ENCODE measurements around the gene CENPT.
A peak's percentile ranks its signal among the peaks of the same experiment; 100 is the strongest.

Gene CENPT

DNA sequence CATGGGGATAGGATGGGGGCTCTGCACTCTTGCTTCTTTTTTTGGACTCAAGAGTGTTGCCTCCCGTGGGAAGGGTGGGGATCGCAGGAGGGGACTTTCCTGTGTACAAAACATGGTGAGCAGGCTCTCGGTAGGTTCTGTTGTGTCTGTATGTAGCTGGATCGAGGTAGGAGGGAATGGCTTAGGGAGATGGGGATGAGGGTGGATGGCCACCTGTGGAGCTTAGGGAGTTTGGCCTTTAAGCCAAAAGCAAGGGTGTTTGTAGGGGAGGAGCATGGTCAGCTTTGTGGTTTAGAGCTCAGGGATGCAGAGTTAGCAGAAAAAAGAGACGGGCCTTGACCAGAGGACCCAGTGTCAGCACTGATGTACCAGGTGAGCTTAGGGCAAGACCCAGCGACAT lies 14.4 kb upstream of the CENPT start:
- H3K27me3 ChIP-seq (ENCODE audit: control insufficient read depth, insufficient read depth, low read length): no peaks in the 10 kb centered on the region
- H3K4me2 ChIP-seq (ENCODE audit: low read length): no peak overlapping the region
- no peak overlapping the region for H3K27ac ChIP-seq
- no peak overlapping the region for H3K9ac ChIP-seq
- H3K36me3 ChIP-seq (ENCODE audit: control insufficient read depth, insufficient read depth, low read length): no peaks in the 10 kb centered on the region
- peaks cover 6% of the 10 kb centered on the region for H3K4me1 ChIP-seq
- H2AFZ ChIP-seq: no peak overlapping the region
- H3K4me3 ChIP-seq (ENCODE audit: low read depth, low read length): no peak overlapping the region
- TF ChIP-seq CTCF (IDR thresholded peaks at IDR 0.05): no peak
- no peaks in the 10 kb centered on the region for H3K9me3 ChIP-seq (ENCODE audit: control insufficient read depth, low read length)
- peaks cover 34% of the 10 kb centered on the region for H3K79me2 ChIP-seq

- Histone ChIP-seq H3K27me3 (ENCODE audit: control insufficient read depth, insufficient read depth, low read length) (no peaks in the 10 kb centered on the region), H3K9me3 (ENCODE audit: control insufficient read depth, low read length) (no peaks in the 10 kb centered on the region), H3K4me3 (ENCODE audit: low read depth, low read length) (no peak overlapping the region), H3K79me2 (peaks cover 42% of the 10 kb centered on the region), H3K27ac (no peak overlapping the region), H2AFZ (no peak overlapping the region), H3K9ac (no peak overlapping the region), H3K4me1 (peaks cover 9% of the 10 kb centered on the region), H3K36me3 (ENCODE audit: control insufficient read depth, insufficient read depth, low read length) (no peaks in the 10 kb centered on the region), H3K4me2 (ENCODE audit: low read length) (no peak overlapping the region)
- TF ChIP-seq CTCF (IDR thresholded peaks at IDR 0.05): no peak
Observed at GRCh38 chr16:67860589-67861398, 13.3 kb upstream of the CENPT start.

DNA sequence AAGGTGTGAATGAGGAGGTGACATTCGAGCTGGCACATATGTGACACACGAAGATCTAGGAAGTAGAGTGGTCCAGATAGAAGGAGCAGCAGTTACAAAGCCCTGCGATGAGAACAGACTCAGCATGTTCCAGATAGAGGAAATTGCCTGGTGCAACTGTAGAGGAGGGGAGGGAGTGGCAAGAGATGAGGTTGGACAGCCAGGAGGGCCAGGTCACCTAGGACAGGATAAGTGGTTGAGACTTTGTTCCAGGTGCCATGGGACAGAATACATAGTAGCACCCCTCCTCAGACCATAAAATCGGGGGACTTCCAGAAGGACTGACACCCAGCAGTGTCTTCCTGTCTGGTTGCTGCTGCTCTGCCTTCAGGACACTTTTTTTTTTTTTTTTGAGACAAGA lies 11.0 kb upstream of the CENPT start:
- H2AFZ ChIP-seq: no peak overlapping the region
- no peak for TF ChIP-seq CTCF (IDR thresholded peaks at IDR 0.05)
- no peaks in the 10 kb centered on the region for H3K36me3 ChIP-seq (ENCODE audit: control insufficient read depth, insufficient read depth, low read length)
- H3K9ac ChIP-seq: no peak overlapping the region
- no peak overlapping the region for H3K4me3 ChIP-seq (ENCODE audit: low read depth, low read length)
- H3K4me1 ChIP-seq: peaks cover 14% of the 10 kb centered on the region
- H3K9me3 ChIP-seq (ENCODE audit: control insufficient read depth, low read length): no peaks in the 10 kb centered on the region
- H3K79me2 ChIP-seq: peaks cover 63% of the 10 kb centered on the region
- peak overlapping the region; percentile 62 for H3K27ac ChIP-seq
- H3K4me2 ChIP-seq (ENCODE audit: low read length): no peak overlapping the region
- no peaks in the 10 kb centered on the region for H3K27me3 ChIP-seq (ENCODE audit: control insufficient read depth, insufficient read depth, low read length)

DNA sequence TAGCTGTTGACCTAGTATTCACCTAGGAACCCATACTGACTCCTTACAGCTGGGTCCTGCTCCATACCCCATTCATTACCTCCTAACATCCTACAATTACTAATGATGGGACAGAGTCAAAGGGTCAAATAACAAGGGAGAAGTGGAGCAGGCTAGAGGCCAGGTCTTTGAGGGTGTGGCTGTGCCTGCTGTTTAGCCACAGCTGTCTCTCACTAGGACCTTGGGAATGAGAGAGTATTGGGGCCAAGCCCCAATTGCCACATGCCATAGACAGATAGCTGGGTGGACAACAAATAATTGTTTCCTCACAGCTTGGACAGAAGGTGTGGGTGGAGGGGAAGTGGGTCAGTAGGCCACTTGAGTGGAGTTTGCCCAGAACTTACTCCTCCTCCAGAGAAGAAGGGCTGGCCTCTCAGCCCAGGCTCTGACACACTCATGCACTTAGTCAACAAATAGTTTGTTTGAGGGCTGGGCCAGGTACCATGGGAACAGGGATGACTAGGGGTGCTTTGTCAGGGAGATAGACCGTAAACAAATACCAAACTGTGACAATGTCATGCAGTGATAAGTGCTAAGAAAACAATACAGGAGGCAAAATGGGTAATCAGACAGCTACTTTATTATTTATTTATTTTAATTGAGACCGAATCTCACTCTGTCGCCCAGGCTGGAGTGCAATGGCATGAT lies 10.2 kb upstream of the CENPT start:
- Histone ChIP-seq H3K4me1 (peaks cover 14% of the 10 kb centered on the region), H3K27ac (peak overlapping the region; percentile 62), H3K27me3 (ENCODE audit: control insufficient read depth, insufficient read depth, low read length) (no peaks in the 10 kb centered on the region), H3K9me3 (ENCODE audit: control insufficient read depth, low read length) (no peaks in the 10 kb centered on the region), H3K79me2 (peaks cover 69% of the 10 kb centered on the region), H2AFZ (no peak overlapping the region), H3K9ac (no peak overlapping the region), H3K36me3 (ENCODE audit: control insufficient read depth, insufficient read depth, low read length) (no peaks in the 10 kb centered on the region), H3K4me2 (ENCODE audit: low read length) (no peak overlapping the region), H3K4me3 (ENCODE audit: low read depth, low read length) (no peak overlapping the region)
- no peak for TF ChIP-seq CTCF (IDR thresholded peaks at IDR 0.05)

Data from parathyroid adenoma (tissue), 2 donors.